ENCODE measurements around the gene ANKRD55. TPM values are rescaled to one million over a fixed set of nuclear protein-coding genes. Genes with fewer than 3 reads are reported as not detected.

ANKRD55 gene
- total RNA-seq, 2 experiments from 2014 or later, result 9.7 to 10.2 TPM

GRCh38 chr5:56055859-56056258 is 177.3 kb downstream of the ANKRD55 start:
- peak overlapping the region; percentile 86 for H3K27ac Mint-ChIP-seq
- H3K4me1 Mint-ChIP-seq (ENCODE audit: low read depth), result peaks cover 74% of the 10 kb centered on the region
- H3K4me3 Mint-ChIP-seq, result peak overlapping the region; percentile 63
- peaks cover 0 to 4% of the 10 kb centered on the region in 2 experiments for H3K9me3 ChIP-seq (ENCODE audit: control insufficient read depth in 1 of 2, insufficient read depth in 1 of 2, low read length in 2 of 2)
- H3K4me3 ChIP-seq (ENCODE audit: low read length), result no peak overlapping the region
- DNase-seq (peak in 2 of 14 experiments; percentile 19 to 23), ATAC-seq (ENCODE audit: poor library complexity) (no peak)
- H3K9me3 Mint-ChIP-seq, result no peaks in the 10 kb centered on the region
- intact Hi-C loops (cut with DNase I, micrococcal nuclease), result loop anchor here in 1 of 2 experiments (5.0 kb wide), 3 partner anchors 44 to 101 kb away; no protein-coding TSS in a partner anchor
- no peaks in the 10 kb centered on the region for H3K27me3 ChIP-seq (ENCODE audit: control insufficient read depth in 1 of 2, insufficient read depth in 2 of 2, low read length in 2 of 2)
- peak overlapping the region; percentile 18 to 35 for H3K27ac ChIP-seq (ENCODE audit: low read depth in 1 of 2, low read length in 2 of 2)
- ChIA-PET CTCF (no interaction called here), POLR2A (interaction anchor here (1.1 to 5.7 kb wide), 2 partner anchors 15 to 64 kb away, joined by 4 to 87 read pairs; partner anchors contain the start of gene IL6ST)
- TF ChIP-seq CTCF (IDR thresholded peaks at IDR 0.05), result no peak
- no peaks in the 10 kb centered on the region for H3K27me3 Mint-ChIP-seq
- peaks cover 81% of the 10 kb centered on the region for H3K4me1 ChIP-seq (ENCODE audit: insufficient read depth, low read length)
- no peaks in the 10 kb centered on the region for H3K36me3 ChIP-seq (ENCODE audit: insufficient read depth, low read length)
- H3K36me3 Mint-ChIP-seq (ENCODE audit: low read depth), result peaks cover 10% of the 10 kb centered on the region

GRCh38 chr5:56055287-56055686 is 177.8 kb downstream of the ANKRD55 start:
- Mint-ChIP-seq H3K4me1 (ENCODE audit: low read depth) (peaks cover 74% of the 10 kb centered on the region), H3K27me3 (no peaks in the 10 kb centered on the region)
- intact Hi-C loops (cut with DNase I, micrococcal nuclease), result loop anchor here in 1 of 2 experiments (5.0 kb wide), 3 partner anchors 43 to 102 kb away; no protein-coding TSS in a partner anchor

GRCh38 chr5:56054666-56055065 is 178.5 kb downstream of the ANKRD55 start:
- peaks cover 0 to 4% of the 10 kb centered on the region in 2 experiments for H3K9me3 ChIP-seq (ENCODE audit: control insufficient read depth in 1 of 2, insufficient read depth in 1 of 2, low read length in 2 of 2)
- no peaks in the 10 kb centered on the region for H3K27me3 Mint-ChIP-seq
- peak overlapping the region in 1 of 2 donors; percentile 18 for H3K27ac ChIP-seq (ENCODE audit: low read depth in 1 of 2, low read length in 2 of 2)
- POLR2A ChIA-PET, result no interaction called here
- peaks cover 75% of the 10 kb centered on the region for H3K4me1 Mint-ChIP-seq (ENCODE audit: low read depth)
- intact Hi-C loops (cut with DNase I, micrococcal nuclease), result loop anchor here in 1 of 2 experiments (5.0 kb wide), 3 partner anchors 42 to 103 kb away; no protein-coding TSS in a partner anchor
- TF ChIP-seq CTCF (IDR thresholded peaks at IDR 0.05), result no peak
- H3K27ac Mint-ChIP-seq, result peak overlapping the region; percentile 86
- H3K4me3 Mint-ChIP-seq, result no peak overlapping the region
- no peaks in the 10 kb centered on the region for H3K27me3 ChIP-seq (ENCODE audit: control insufficient read depth in 1 of 2, insufficient read depth in 2 of 2, low read length in 2 of 2)
- no peak for DNase-seq
- H3K4me3 ChIP-seq (ENCODE audit: low read length), result no peak overlapping the region
- CTCF ChIA-PET, result no interaction called here
- ATAC-seq (ENCODE audit: poor library complexity), result no peak
- peaks cover 10% of the 10 kb centered on the region for H3K36me3 Mint-ChIP-seq (ENCODE audit: low read depth)
- no peaks in the 10 kb centered on the region for H3K9me3 Mint-ChIP-seq
- no peaks in the 10 kb centered on the region for H3K36me3 ChIP-seq (ENCODE audit: insufficient read depth, low read length)
- peaks cover 77% of the 10 kb centered on the region for H3K4me1 ChIP-seq (ENCODE audit: insufficient read depth, low read length)

More at GRCh38 chr5:56055287-56055686, 177.8 kb downstream of the ANKRD55 start:
- H3K27me3 ChIP-seq (ENCODE audit: control insufficient read depth in 1 of 2, insufficient read depth in 2 of 2, low read length in 2 of 2), result no peaks in the 10 kb centered on the region
- TF ChIP-seq CTCF (IDR thresholded peaks at IDR 0.05), result no peak
- Mint-ChIP-seq H3K9me3 (no peaks in the 10 kb centered on the region), H3K27ac (peak overlapping the region; percentile 86), H3K36me3 (ENCODE audit: low read depth) (peaks cover 10% of the 10 kb centered on the region), H3K4me3 (peak overlapping the region; percentile 63)
- no peak for DNase-seq
- ChIA-PET CTCF (no interaction called here), POLR2A (no interaction called here)
- H3K4me3 ChIP-seq (ENCODE audit: low read length), result no peak overlapping the region
- H3K4me1 ChIP-seq (ENCODE audit: insufficient read depth, low read length), result peaks cover 77% of the 10 kb centered on the region
- no peak for ATAC-seq (ENCODE audit: poor library complexity)
- H3K27ac ChIP-seq (ENCODE audit: low read depth in 1 of 2, low read length in 2 of 2), result peak overlapping the region; percentile 3 to 18
- no peaks in the 10 kb centered on the region for H3K36me3 ChIP-seq (ENCODE audit: insufficient read depth, low read length)
- peaks cover 0 to 4% of the 10 kb centered on the region in 2 experiments for H3K9me3 ChIP-seq (ENCODE audit: control insufficient read depth in 1 of 2, insufficient read depth in 1 of 2, low read length in 2 of 2)
